ENCODE measurements around the gene MUCL3.
"Not testable (repeated sequence)": the region's sequence is repeated elsewhere in the genome, so short reads cannot be mapped to it uniquely, and the experiment has no call there.

The MUCL3 gene

GRCh38 chr6:30940361-30940986, at the start of gene MUCL3:
TSS of gene MUCL3 (plus strand) at chr6:30940973. CDS start at chr6:30941000, 27 bp downstream.
- no peak for DNase-seq (ENCODE audit: low spot score)

- DNase-seq (ENCODE audit: low spot score): no peak
Measured at GRCh38 chr6:30891450-30891723, 49.4 kb upstream of the MUCL3 start.

GRCh38 chr6:30891816-30892538, 48.8 kb upstream of the MUCL3 start:
- no peak for DNase-seq (ENCODE audit: low spot score)

- no peak for DNase-seq (ENCODE audit: low spot score)
Measured at GRCh38 chr6:30893001-30893591, 47.7 kb upstream of the MUCL3 start.

GRCh38 chr6:30893666-30894065, 47.1 kb upstream of the MUCL3 start:
- DNase-seq (ENCODE audit: low spot score): no peak

GRCh38 chr6:30894381-30894780, 46.4 kb upstream of the MUCL3 start:
- DNase-seq (ENCODE audit: low spot score): no peak

- DNase-seq (ENCODE audit: low spot score): no peak
Measured at GRCh38 chr6:30894935-30895334, 45.8 kb upstream of the MUCL3 start.

- no peak for DNase-seq (ENCODE audit: low spot score)
Measured at GRCh38 chr6:30895343-30895742, 45.4 kb upstream of the MUCL3 start.

- DNase-seq (ENCODE audit: low spot score): no peak
Measured at GRCh38 chr6:30896541-30896940, 44.2 kb upstream of the MUCL3 start.

- DNase-seq (ENCODE audit: low spot score): no peak
Measured at GRCh38 chr6:30897882-30898281, 42.9 kb upstream of the MUCL3 start.

- DNase-seq (ENCODE audit: low spot score): no peak
Measured at GRCh38 chr6:30898750-30899360, 41.9 kb upstream of the MUCL3 start.

GRCh38 chr6:30900863-30901417, 39.8 kb upstream of the MUCL3 start:
- no peak for DNase-seq (ENCODE audit: low spot score)

- DNase-seq (ENCODE audit: low spot score): no peak
Measured at GRCh38 chr6:30901436-30901835, 39.3 kb upstream of the MUCL3 start.

GRCh38 chr6:30902196-30902595, 38.6 kb upstream of the MUCL3 start:
- not testable (repeated sequence) for DNase-seq (ENCODE audit: low spot score)

- DNase-seq (ENCODE audit: low spot score): peak; percentile 57
Measured at GRCh38 chr6:30902709-30903108, 38.1 kb upstream of the MUCL3 start.

GRCh38 chr6:30903236-30903635, 37.5 kb upstream of the MUCL3 start:
- DNase-seq (ENCODE audit: low spot score): no peak

GRCh38 chr6:30907290-30907757, 33.4 kb upstream of the MUCL3 start:
- DNase-seq (ENCODE audit: low spot score): peak; percentile 43

GRCh38 chr6:30907758-30908591, 32.8 kb upstream of the MUCL3 start, which contains the start of gene GTF2H4:
TSS of gene GTF2H4 (plus strand) at chr6:30908207.
- DNase-seq (ENCODE audit: low spot score): peak; percentile 99

GRCh38 chr6:30908700-30909099, 32.1 kb upstream of the MUCL3 start:
- DNase-seq (ENCODE audit: low spot score): no peak

GRCh38 chr6:30910473-30910872, 30.3 kb upstream of the MUCL3 start:
- not testable (repeated sequence) for DNase-seq (ENCODE audit: low spot score)

- DNase-seq (ENCODE audit: low spot score): no peak
Measured at GRCh38 chr6:30912746-30913520, 27.8 kb upstream of the MUCL3 start.

Data from kidney tubule cell (primary cell).